HepG2 (cell line): Measurements from ENCODE around the gene SAMD14. TPM values are rescaled to one million over a fixed set of nuclear protein-coding genes. Genes with fewer than 3 reads are reported as not detected.

ENCODE experiments used
- DBP ChIP-seq: sonication (generic); formaldehyde crosslinking; IDR thresholded peaks from 2 replicates; pipeline ENCODE4 v1.4.0; 2020; ENCODE audit warnings: missing genetic modification reagents; ENCODE audit errors: not compliant biosample characterization
- DRAP1 ChIP-seq: IDR thresholded peaks from 2 replicates; pipeline ENCODE4 v1.6.1; 2016; ENCODE audit warnings: missing genetic modification reagents, missing compliant biosample characterization
- E2F1 ChIP-seq: sonication (generic); formaldehyde crosslinking; IDR thresholded peaks from 2 replicates; pipeline ENCODE4 v1.5.0; 2020; ENCODE audit warnings: missing genetic modification reagents
- HIC2 ChIP-seq: sonication (generic); formaldehyde crosslinking; IDR thresholded peaks from 2 replicates; pipeline ENCODE4 v1.9.0; 2022; ENCODE audit warnings: low read depth, missing genetic modification reagents
- HOXD1 ChIP-seq: sonication (generic); formaldehyde crosslinking; IDR thresholded peaks from 2 replicates; pipeline ENCODE4 v1.5.0; 2020; ENCODE audit warnings: missing genetic modification reagents
- IRF9 ChIP-seq: sonication (generic); formaldehyde crosslinking; IDR thresholded peaks from 2 replicates; pipeline ENCODE4 v1.8.0; 2022; ENCODE audit warnings: missing genetic modification reagents, mild to moderate bottlenecking, borderline replicate concordance
- LRRFIP1 ChIP-seq: sonication (generic); formaldehyde crosslinking; conservative IDR thresholded peaks from 2 replicates; pipeline ENCODE4 v1.4.0; 2020; ENCODE audit warnings: missing genetic modification reagents
- MIER2 ChIP-seq: IDR thresholded peaks from 2 replicates; pipeline ENCODE4 v1.6.1; 2016; ENCODE audit warnings: missing biosample characterization, missing genetic modification reagents
- MLLT10 ChIP-seq: sonication (generic); formaldehyde crosslinking; IDR thresholded peaks from 2 replicates; pipeline ENCODE4 v1.4.0; 2020; ENCODE audit warnings: missing genetic modification reagents
- NFE2 ChIP-seq: sonication (generic); formaldehyde crosslinking; IDR thresholded peaks from 2 replicates; pipeline ENCODE4 v1.4.0; 2020; ENCODE audit warnings: missing genetic modification reagents
- NFE2L2 ChIP-seq: fragments of 150-350 bp; IDR thresholded peaks from 2 replicates; pipeline ENCODE4 v1.6.1; 2014; ENCODE audit warnings: low read length
- NFIC ChIP-seq: IDR thresholded peaks from 2 replicates; pipeline ENCODE4 v1.6.1; 2012; ENCODE audit warnings: mild to moderate bottlenecking, low read length, inconsistent platforms
- PAWR ChIP-seq: sonication (generic); formaldehyde crosslinking; IDR thresholded peaks from 2 replicates; pipeline ENCODE4 v1.4.0; 2020; ENCODE audit warnings: missing genetic modification reagents, mild to moderate bottlenecking, borderline replicate concordance
- SALL2 ChIP-seq: sonication (generic); formaldehyde crosslinking; IDR thresholded peaks from 2 replicates; pipeline ENCODE4 v1.8.1; 2023; ENCODE audit warnings: mild to moderate bottlenecking, missing genetic modification reagents, inconsistent platforms
- SRY ChIP-seq: sonication (generic); formaldehyde crosslinking; IDR thresholded peaks from 2 replicates; pipeline ENCODE4 v1.8.0; 2022; ENCODE audit warnings: mild to moderate bottlenecking, missing genetic modification reagents
- ZNF280D ChIP-seq: sonication (generic); formaldehyde crosslinking; IDR thresholded peaks from 2 replicates; pipeline ENCODE4 v1.5.1; 2020; ENCODE audit warnings: mild to moderate bottlenecking, missing genetic modification reagents
- ZNF703 ChIP-seq: sonication (generic); formaldehyde crosslinking; IDR thresholded peaks from 2 replicates; pipeline ENCODE4 v1.5.1; 2020; ENCODE audit warnings: missing genetic modification reagents, mild to moderate bottlenecking, moderate library complexity, borderline replicate concordance
- ZNF782 ChIP-seq: sonication (generic); formaldehyde crosslinking; IDR thresholded peaks from 2 replicates; pipeline ENCODE4 v1.4.0; 2020; ENCODE audit warnings: missing genetic modification reagents, mild to moderate bottlenecking, borderline replicate concordance
- polyA plus RNA-seq, 8 experiments: library from polyadenylated mRNA; depleted of rRNA in 3 of 8; stranded (reverse) in 7 of 8; unstranded in 1 of 8; fragments of >200 nt; fragmentation: Illumina TruSeq in 4 of 8; extraction: Trizol in 4 of 8; gene quantifications; 2 replicates each; pipeline versions ENCODE4 v1.2.1 to v1.2.3, GENCODE V29; 2011 to 2016; ENCODE audit warnings: low read depth in 4 of 8, missing spikeins in 1 of 8, mixed read lengths in 1 of 8; ENCODE audit not compliant: insufficient read depth in 1 of 8
- total RNA-seq, 5 experiments: library from RNA; depleted of rRNA; stranded (reverse); fragments of >200 nt; fragmentation: Illumina TruSeq; extraction: Trizol; gene quantifications; 2 replicates each; pipeline ENCODE4 v1.2.3, GENCODE V29; 2016; ENCODE audit warnings: low read depth in 1 of 5

Gene SAMD14
- total and polyA plus RNA-seq, 2 of the 13 experiments (the other 11 are each of a cell fraction or from before 2014, with no cell fraction given) = 0.07 to 0.22 TPM

- TF ChIP-seq HOXD1 (CRISPR knock-in tag) (no peak), MLLT10 (CRISPR knock-in tag) (no peak), DRAP1 (CRISPR knock-in tag) (0 out of 2 replicates have a peak, but pooled peaks have one; percentile 28), SRY (CRISPR knock-in tag) (no peak), ZNF782 (no peak), E2F1 (no peak), PAWR (CRISPR knock-in tag) (no peak), HIC2 (CRISPR knock-in tag) (peak; percentile 71; the same call in 1 of the 2 replicates), NFE2 (CRISPR knock-in tag) (no peak), ZNF703 (no peak), NFIC (no peak), NFE2L2 (peak; percentile 23; the same call in 1 of the 2 replicates), IRF9 (CRISPR knock-in tag) (no peak), MIER2 (CRISPR knock-in tag) (peak; percentile 53; the same call in 1 of the 2 replicates), SALL2 (CRISPR knock-in tag) (no peak), LRRFIP1 (CRISPR knock-in tag) (no peak), DBP (CRISPR knock-in tag) (no peak), ZNF280D (CRISPR knock-in tag) (no peak)
These were observed 3.2 kb upstream of the SAMD14 start (continued) for GRCh38 chr17:50133028-50133768.
